ENCODE data around the gene PSMD12. TPM values are rescaled to one million over a fixed set of nuclear protein-coding genes. Genes with fewer than 3 reads are reported as not detected.

Gene PSMD12
- total RNA-seq, 1 experiment from 2014 or later: 60.0 TPM

DNA sequence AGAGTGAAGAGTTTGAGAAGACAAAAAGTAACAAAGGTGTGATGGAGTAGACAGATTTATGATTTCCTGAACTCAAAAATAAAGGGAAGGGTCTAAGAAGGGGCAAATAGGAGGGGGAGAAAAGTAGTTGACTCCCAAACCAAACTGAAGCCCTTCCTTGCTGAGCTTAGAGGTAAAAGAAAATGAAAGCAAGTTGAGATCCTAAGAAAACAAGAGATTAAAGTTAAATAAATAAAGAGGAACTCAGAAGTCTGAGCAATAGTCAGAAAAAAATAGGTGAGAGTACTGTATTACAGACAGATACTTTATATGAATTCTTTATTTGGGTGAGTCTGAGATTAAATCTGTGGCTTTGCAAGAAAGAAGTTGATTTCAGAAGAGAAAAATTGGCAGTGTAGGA is 3.3 kb upstream of the PSMD12 start:
- Histone ChIP-seq H3K36me3 (ENCODE audit: low read depth, low read length) (peaks cover 4% of the 10 kb centered on the region; the same call in 1 of the 2 replicates), H3K4me1 (ENCODE audit: insufficient read depth, low read length) (peaks cover 31% of the 10 kb centered on the region), H2AFZ (ENCODE audit: low read length) (peak overlapping the region; percentile 37), H3K4me2 (ENCODE audit: low read length) (peak overlapping the region; percentile 19; the same call in 1 of the 2 replicates), H3F3A (ENCODE audit: low read length, unreplicated experiment) (no peaks in the 10 kb centered on the region), H3K27ac (ENCODE audit: low read length) (peak overlapping the region; percentile 27; the same call in 1 of the 2 replicates), H3K9me3 (ENCODE audit: low read length) (no peaks in the 10 kb centered on the region), H3K27me3 (ENCODE audit: low read length) (no peaks in the 10 kb centered on the region), H3K9ac (ENCODE audit: low read length) (no peak overlapping the region), H4K20me1 (ENCODE audit: low read length) (peaks cover 13% of the 10 kb centered on the region), H3K4me3 (ENCODE audit: low read length) (no peak overlapping the region), H3K79me2 (ENCODE audit: low read length) (peaks cover 22% of the 10 kb centered on the region), H3K9me2 (replicated peaks; ENCODE audit: low read length) (no peaks in the 10 kb centered on the region)
- DNase-seq (peak; percentile 30), ATAC-seq (peak; percentile 7; the same call in 1 of the 2 replicates)
- no TSS peak for BruUV-seq (replicated peaks)
- ChIA-PET POLR2A (ENCODE audit: unreplicated experiment) (no interaction called here), CTCF (no interaction called here)
- intact Hi-C loops (cut with micrococcal nuclease): loop anchor here (5.0 to 10.0 kb wide), 2 partner anchors 122 to 655 kb away; partner anchors contain the start of gene HELZ
- TF ChIP-seq EZH2phosphoT487 (IDR thresholded peaks at IDR 0.05; ENCODE audit: borderline replicate concordance, low read length) (no peak), EZH2 (IDR thresholded peaks at IDR 0.05; ENCODE audit: low read length, unreplicated experiment) (no peak)
- TF ChIP-seq, protein P1, sequence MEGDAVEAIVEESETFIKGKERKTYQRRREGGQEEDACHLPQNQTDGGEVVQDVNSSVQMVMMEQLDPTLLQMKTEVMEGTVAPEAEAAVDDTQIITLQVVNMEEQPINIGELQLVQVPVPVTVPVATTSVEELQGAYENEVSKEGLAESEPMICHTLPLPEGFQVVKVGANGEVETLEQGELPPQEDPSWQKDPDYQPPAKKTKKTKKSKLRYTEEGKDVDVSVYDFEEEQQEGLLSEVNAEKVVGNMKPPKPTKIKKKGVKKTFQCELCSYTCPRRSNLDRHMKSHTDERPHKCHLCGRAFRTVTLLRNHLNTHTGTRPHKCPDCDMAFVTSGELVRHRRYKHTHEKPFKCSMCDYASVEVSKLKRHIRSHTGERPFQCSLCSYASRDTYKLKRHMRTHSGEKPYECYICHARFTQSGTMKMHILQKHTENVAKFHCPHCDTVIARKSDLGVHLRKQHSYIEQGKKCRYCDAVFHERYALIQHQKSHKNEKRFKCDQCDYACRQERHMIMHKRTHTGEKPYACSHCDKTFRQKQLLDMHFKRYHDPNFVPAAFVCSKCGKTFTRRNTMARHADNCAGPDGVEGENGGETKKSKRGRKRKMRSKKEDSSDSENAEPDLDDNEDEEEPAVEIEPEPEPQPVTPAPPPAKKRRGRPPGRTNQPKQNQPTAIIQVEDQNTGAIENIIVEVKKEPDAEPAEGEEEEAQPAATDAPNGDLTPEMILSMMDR (conservative IDR thresholded peaks at IDR 0.05; ENCODE audit: low read depth, low read length): no peak

DNA sequence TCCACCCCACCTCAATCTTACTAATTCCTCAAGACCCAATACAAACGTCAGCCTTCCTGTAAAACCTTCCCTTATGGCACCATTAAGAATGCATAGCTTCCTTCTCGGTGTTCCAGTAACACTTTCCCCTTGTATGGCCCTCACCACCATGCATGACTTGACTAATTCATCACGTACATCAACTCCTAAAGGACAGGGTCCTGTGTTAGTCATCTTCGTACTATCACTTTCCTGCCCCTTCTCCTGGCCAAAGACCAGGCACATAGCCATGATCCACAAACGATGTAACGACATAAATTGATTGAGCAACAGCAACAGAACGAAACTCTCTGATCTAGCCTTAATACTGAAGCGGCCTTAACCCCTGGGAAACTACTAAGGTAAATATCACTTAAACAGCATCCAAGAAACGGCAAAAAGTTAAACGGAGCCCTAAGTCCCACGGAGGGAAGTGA is 612 bp downstream of the PSMD12 start:
- BruUV-seq (replicated peaks): no TSS peak
- Histone ChIP-seq H3K4me3 (ENCODE audit: low read length) (peak overlapping the region; percentile 87), H3K4me1 (ENCODE audit: insufficient read depth, low read length) (peaks cover 33% of the 10 kb centered on the region), H3K36me3 (ENCODE audit: low read depth, low read length) (peaks cover 33% of the 10 kb centered on the region), H3K9me2 (replicated peaks; ENCODE audit: low read length) (no peaks in the 10 kb centered on the region), H4K20me1 (ENCODE audit: low read length) (peaks cover 49% of the 10 kb centered on the region), H2AFZ (ENCODE audit: low read length) (peak overlapping the region; percentile 95), H3K27me3 (ENCODE audit: low read length) (no peaks in the 10 kb centered on the region), H3K27ac (ENCODE audit: low read length) (peak overlapping the region; percentile 81), H3K9me3 (ENCODE audit: low read length) (no peaks in the 10 kb centered on the region), H3K4me2 (ENCODE audit: low read length) (peak overlapping the region; percentile 99), H3F3A (ENCODE audit: low read length, unreplicated experiment) (no peaks in the 10 kb centered on the region), H3K9ac (ENCODE audit: low read length) (peak overlapping the region; percentile 97), H3K79me2 (ENCODE audit: low read length) (peaks cover 61% of the 10 kb centered on the region)
- TF ChIP-seq EZH2phosphoT487 (IDR thresholded peaks at IDR 0.05; ENCODE audit: borderline replicate concordance, low read length): no peak
- TF ChIP-seq, protein P1 (conservative IDR thresholded peaks at IDR 0.05; ENCODE audit: low read depth, low read length): no peak
- ATAC-seq (peak; percentile 27), DNase-seq (peak; percentile 58)
- ChIA-PET POLR2A (ENCODE audit: unreplicated experiment) (interaction anchor here (0.6 kb wide), 2 partner anchors 47 to 250 kb away, joined by 4 to 5 read pairs; no protein-coding TSS in a partner anchor), CTCF (no interaction called here)
- intact Hi-C loops (cut with micrococcal nuclease): loop anchor here (5.0 kb wide), 1 partner anchor 118 kb away; the partner anchor contains the start of gene HELZ

Measured in PC-3 (cell line).